Hepatocyte (in vitro differentiated cells): ENCODE data around the gene GADD45B.

Source experiments
- EZH2 ChIP-seq: fragments of 200-600 bp; sonication (generic); IDR thresholded peaks from 2 replicates; pipeline ENCODE4 v1.6.1; 2016; ENCODE audit warnings: antibody characterized with exemption, mild to moderate bottlenecking, borderline replicate concordance
- EZH2phosphoT487 ChIP-seq: fragments of 200-600 bp; sonication (generic); IDR thresholded peaks from one replicate; pipeline ENCODE4 v1.6.1; 2018; ENCODE audit warnings: antibody characterized with exemption, mild to moderate bottlenecking, low read depth, moderate library complexity; ENCODE audit not compliant: unreplicated experiment, severe bottlenecking
- TF ChIP-seq, protein P1 (sequence below): fragments of 200-600 bp; sonication (generic); IDR thresholded peaks from 2 replicates; pipeline ENCODE4 v1.5.1; 2016; ENCODE audit warnings: antibody characterized with exemption, mild to moderate bottlenecking; ENCODE audit not compliant: poor library complexity

DNA sequence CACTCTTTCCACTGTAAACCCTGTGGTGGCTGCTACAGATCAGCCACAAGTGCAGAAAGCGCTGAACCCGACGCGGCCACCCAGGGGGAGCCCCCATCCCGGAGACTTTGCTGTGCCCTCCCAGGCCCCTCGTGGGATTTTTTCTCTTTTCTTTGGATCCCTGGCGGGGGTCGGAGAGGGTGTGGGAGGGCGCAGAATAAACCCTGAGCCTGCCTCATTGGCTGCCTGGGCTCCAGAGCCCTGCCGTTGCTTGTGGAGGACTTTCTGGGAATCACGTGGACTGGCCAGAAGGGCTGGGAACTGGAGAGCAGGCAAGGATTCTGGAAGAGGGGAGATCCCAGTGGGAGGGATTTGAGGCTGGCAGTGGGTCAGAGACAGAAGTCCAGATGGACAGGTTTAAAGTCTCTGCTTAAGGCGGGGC, 24.9 kb downstream of the GADD45B start:
- TF ChIP-seq, protein P1, sequence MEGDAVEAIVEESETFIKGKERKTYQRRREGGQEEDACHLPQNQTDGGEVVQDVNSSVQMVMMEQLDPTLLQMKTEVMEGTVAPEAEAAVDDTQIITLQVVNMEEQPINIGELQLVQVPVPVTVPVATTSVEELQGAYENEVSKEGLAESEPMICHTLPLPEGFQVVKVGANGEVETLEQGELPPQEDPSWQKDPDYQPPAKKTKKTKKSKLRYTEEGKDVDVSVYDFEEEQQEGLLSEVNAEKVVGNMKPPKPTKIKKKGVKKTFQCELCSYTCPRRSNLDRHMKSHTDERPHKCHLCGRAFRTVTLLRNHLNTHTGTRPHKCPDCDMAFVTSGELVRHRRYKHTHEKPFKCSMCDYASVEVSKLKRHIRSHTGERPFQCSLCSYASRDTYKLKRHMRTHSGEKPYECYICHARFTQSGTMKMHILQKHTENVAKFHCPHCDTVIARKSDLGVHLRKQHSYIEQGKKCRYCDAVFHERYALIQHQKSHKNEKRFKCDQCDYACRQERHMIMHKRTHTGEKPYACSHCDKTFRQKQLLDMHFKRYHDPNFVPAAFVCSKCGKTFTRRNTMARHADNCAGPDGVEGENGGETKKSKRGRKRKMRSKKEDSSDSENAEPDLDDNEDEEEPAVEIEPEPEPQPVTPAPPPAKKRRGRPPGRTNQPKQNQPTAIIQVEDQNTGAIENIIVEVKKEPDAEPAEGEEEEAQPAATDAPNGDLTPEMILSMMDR: no peak
- no peak for TF ChIP-seq EZH2
- TF ChIP-seq EZH2phosphoT487: no peak
